CD4-positive, alpha-beta T cell (primary cell): ENCODE measurements around the gene LINC00305. TPM values are rescaled to one million over a fixed set of nuclear protein-coding genes. Genes with fewer than 3 reads are reported as not detected.

Experiments used
- ATAC-seq: fragments of 200-7000 bp; cut with Tn5 transposase; one replicate; pipeline ENCODE4 v1.10.0; 2022; ENCODE audit warnings: mild to moderate bottlenecking; ENCODE audit not compliant: poor library complexity
- CTCF ChIA-PET: fragments of 350-600 bp; sonication (Branson Sonifier 250); formaldehyde crosslinking; loops from one replicate; lab custom pipeline; 2021; ENCODE audit warnings: antibody characterized with exemption, inconsistent platforms; lab: Charles Lee
- POLR2A ChIA-PET: fragments of 350-600 bp; sonication (Branson Sonifier 250); formaldehyde crosslinking; loops from one replicate; lab custom pipeline; 2021; ENCODE audit warnings: antibody characterized with exemption, inconsistent platforms; lab: Charles Lee
- DNase-seq, 14 experiments: peaks; one replicate each; pipeline ENCODE4 v3.0.0-alpha.2; 2013 to 2020; ENCODE audit warnings: mixed read lengths in 2 of 14
- H3K27ac ChIP-seq, 2 donors: one replicate each; pipeline versions ENCODE4 v1.5.1 to v1.7.0; 2013; ENCODE audit warnings: low read length in 2 of 2, low read depth in 1 of 2, mild to moderate bottlenecking in 1 of 2
- H3K27me3 ChIP-seq, 2 experiments: 1 replicate in 1 of 2; 2 replicates in 1 of 2; pipeline versions ENCODE4 v1.6.1 to v1.7.0; 2013; ENCODE audit warnings: low read length in 2 of 2, control low read depth in 1 of 2, mild to moderate bottlenecking in 1 of 2, moderate library complexity in 1 of 2; ENCODE audit not compliant: insufficient read depth in 2 of 2, control insufficient read depth in 1 of 2
- H3K36me3 ChIP-seq: one replicate; pipeline ENCODE4 v1.6.1; 2013; ENCODE audit warnings: low read length, control low read depth; ENCODE audit not compliant: insufficient read depth
- H3K4me1 ChIP-seq: one replicate; pipeline ENCODE4 v1.6.1; 2013; ENCODE audit warnings: low read length, control low read depth; ENCODE audit not compliant: insufficient read depth
- H3K4me3 ChIP-seq: one replicate; pipeline ENCODE4 v1.5.1; 2013; ENCODE audit warnings: mild to moderate bottlenecking, low read length, moderate library complexity
- H3K9me3 ChIP-seq, 2 experiments: 1 replicate in 1 of 2; 2 replicates in 1 of 2; pipeline versions ENCODE4 v1.6.1 to v1.7.0; 2013; ENCODE audit warnings: low read length in 2 of 2, mild to moderate bottlenecking in 2 of 2, control low read depth in 1 of 2, moderate library complexity in 1 of 2; ENCODE audit not compliant: control insufficient read depth in 1 of 2, insufficient read depth in 1 of 2
- H3K27ac Mint-ChIP-seq: one replicate; pipeline ENCODE4 v1.8.0; 2020; ENCODE audit warnings: mixed read lengths
- H3K27me3 Mint-ChIP-seq: one replicate; pipeline ENCODE4 v1.8.0; 2021; ENCODE audit warnings: mixed read lengths
- H3K36me3 Mint-ChIP-seq: one replicate; pipeline ENCODE4 v1.8.0; 2021; ENCODE audit warnings: low read depth, mixed read lengths
- H3K4me1 Mint-ChIP-seq: one replicate; pipeline ENCODE4 v1.8.0; 2021; ENCODE audit warnings: low read depth, mixed read lengths
- H3K4me3 Mint-ChIP-seq: one replicate; pipeline ENCODE4 v1.8.0; 2020; ENCODE audit warnings: mild to moderate bottlenecking, mixed read lengths
- H3K9me3 Mint-ChIP-seq: one replicate; pipeline ENCODE4 v1.8.0; 2020; ENCODE audit warnings: mixed read lengths
- CTCF ChIP-seq: fragments of 200-600 bp; IDR thresholded peaks from one replicate; pipeline ENCODE4 v1.8.0; 2022; ENCODE audit warnings: antibody characterized with exemption, mild to moderate bottlenecking
- intact Hi-C, 2 experiments: fragments of 100-400 bp; cut with DNase I in 1 of 2; cut with micrococcal nuclease in 1 of 2; formaldehyde crosslinking; loops; one replicate each; pipeline versions ENCODE4 v1.15.1 to v1.9.0; 2023 to 2025; cut with DNase I, micrococcal nuclease
- total RNA-seq, 174 experiments: library from RNA in 2 of 174; stranded (reverse) in 2 of 174; gene quantifications; one replicate each; pipeline ENCODE4 v1.2.3 and lab custom pipeline; 2021 to 2026

The LINC00305 gene
- total RNA-seq, 2 experiments from 2014 or later: not detected

GRCh38 chr18:64100116-64100922, 48.6 kb downstream of the LINC00305 start:
- TF ChIP-seq CTCF: no peak
- DNase-seq (no peak), ATAC-seq (no peak)
- Mint-ChIP-seq H3K27me3 (peaks cover 4% of the 10 kb centered on the region), H3K4me1 (no peaks in the 10 kb centered on the region), H3K27ac (no peak overlapping the region), H3K4me3 (no peak overlapping the region), H3K9me3 (no peaks in the 10 kb centered on the region), H3K36me3 (no peaks in the 10 kb centered on the region)
- Histone ChIP-seq H3K4me1 (no peaks in the 10 kb centered on the region), H3K4me3 (no peak overlapping the region), H3K9me3 (no peaks in the 10 kb centered on the region), H3K27ac (no peak overlapping the region), H3K36me3 (no peaks in the 10 kb centered on the region), H3K27me3 (no peaks in the 10 kb centered on the region)
- CTCF ChIA-PET: no interaction called here
- POLR2A ChIA-PET: no interaction called here
- intact Hi-C loops: no loop called here

GRCh38 chr18:64099244-64099643, 49.6 kb downstream of the LINC00305 start:
- POLR2A ChIA-PET: no interaction called here
- Histone ChIP-seq H3K4me1 (no peaks in the 10 kb centered on the region), H3K4me3 (no peak overlapping the region), H3K36me3 (no peaks in the 10 kb centered on the region), H3K27ac (no peak overlapping the region), H3K9me3 (no peaks in the 10 kb centered on the region), H3K27me3 (no peaks in the 10 kb centered on the region)
- Mint-ChIP-seq H3K9me3 (no peaks in the 10 kb centered on the region), H3K4me1 (no peaks in the 10 kb centered on the region), H3K27ac (no peak overlapping the region), H3K27me3 (peaks cover 10% of the 10 kb centered on the region), H3K4me3 (no peak overlapping the region), H3K36me3 (no peaks in the 10 kb centered on the region)
- no peak for TF ChIP-seq CTCF
- no peak for DNase-seq
- ATAC-seq: no peak
- intact Hi-C loops: no loop called here
- CTCF ChIA-PET: no interaction called here

- ChIA-PET CTCF (no interaction called here), POLR2A (no interaction called here)
- ATAC-seq: no peak
- Histone ChIP-seq H3K4me3 (no peak overlapping the region), H3K27me3 (no peaks in the 10 kb centered on the region), H3K36me3 (no peaks in the 10 kb centered on the region), H3K9me3 (no peaks in the 10 kb centered on the region), H3K27ac (no peak overlapping the region), H3K4me1 (no peaks in the 10 kb centered on the region)
- peaks cover 16% of the 10 kb centered on the region for H3K27me3 Mint-ChIP-seq
- H3K9me3 Mint-ChIP-seq: no peaks in the 10 kb centered on the region
- no peaks in the 10 kb centered on the region for H3K4me1 Mint-ChIP-seq
- TF ChIP-seq CTCF: no peak
- no peak for DNase-seq
- intact Hi-C loops: no loop called here
- no peak overlapping the region for H3K4me3 Mint-ChIP-seq
- no peaks in the 10 kb centered on the region for H3K36me3 Mint-ChIP-seq
- H3K27ac Mint-ChIP-seq: no peak overlapping the region
Measured at GRCh38 chr18:64097497-64097896, 51.4 kb downstream of the LINC00305 start.
